ENCODE results near the gene TIMP3.

Gene TIMP3

DNA sequence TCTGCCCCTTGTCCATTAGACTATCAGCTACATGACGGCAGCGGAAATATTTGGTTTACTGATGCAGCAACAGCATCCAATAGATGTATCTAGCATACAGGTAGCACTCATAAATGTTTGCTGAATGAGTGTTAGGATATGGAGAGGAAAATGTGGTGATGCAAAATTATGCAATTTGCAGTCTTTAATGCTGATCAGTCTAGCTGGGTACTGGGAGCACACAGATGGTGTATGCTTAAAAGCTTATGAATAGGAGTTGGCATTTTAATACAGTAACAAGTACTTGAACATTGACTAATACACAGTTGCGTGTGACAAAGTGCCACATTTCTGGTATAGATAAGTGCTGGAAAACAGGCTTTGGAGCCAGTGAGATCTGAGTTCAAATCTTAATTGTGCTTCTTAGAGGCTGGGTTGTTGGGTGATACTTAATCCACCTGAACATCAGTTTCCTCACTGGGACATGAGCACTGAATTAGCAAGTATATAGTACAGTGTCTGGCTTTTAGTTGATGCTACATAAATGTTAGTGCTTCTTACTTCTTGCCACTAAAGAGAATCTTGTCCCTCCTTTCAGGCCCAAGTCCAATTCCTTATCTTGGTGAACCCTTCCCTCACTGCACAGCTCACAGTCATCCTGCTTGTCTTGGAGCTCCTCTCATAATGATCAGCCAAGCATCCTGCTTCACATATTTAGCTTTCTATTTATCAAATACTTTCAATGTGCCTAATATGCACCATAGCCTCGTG lies 99.6 kb downstream of the TIMP3 start:
- no peak for DNase-seq

DNA sequence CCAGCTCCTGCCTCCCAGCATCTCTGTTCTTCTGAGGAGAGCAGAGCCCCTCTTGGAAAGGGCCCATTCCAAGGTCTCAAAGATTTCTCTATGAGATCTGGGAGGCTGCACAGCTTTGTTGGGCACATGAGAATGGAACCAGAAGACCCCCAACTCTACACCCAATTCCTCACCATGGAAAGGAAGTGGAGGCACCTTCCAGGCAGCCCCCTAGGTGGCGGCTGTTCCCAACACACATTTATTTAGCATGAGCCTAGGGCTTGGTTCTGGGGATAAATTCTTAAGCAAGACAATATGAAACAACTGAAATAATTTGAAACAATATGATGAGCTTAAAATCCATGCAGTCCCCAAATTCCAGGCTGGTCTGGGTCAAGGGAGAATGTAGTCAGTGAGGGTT lies 100.4 kb downstream of the TIMP3 start:
- DNase-seq: no peak

DNA sequence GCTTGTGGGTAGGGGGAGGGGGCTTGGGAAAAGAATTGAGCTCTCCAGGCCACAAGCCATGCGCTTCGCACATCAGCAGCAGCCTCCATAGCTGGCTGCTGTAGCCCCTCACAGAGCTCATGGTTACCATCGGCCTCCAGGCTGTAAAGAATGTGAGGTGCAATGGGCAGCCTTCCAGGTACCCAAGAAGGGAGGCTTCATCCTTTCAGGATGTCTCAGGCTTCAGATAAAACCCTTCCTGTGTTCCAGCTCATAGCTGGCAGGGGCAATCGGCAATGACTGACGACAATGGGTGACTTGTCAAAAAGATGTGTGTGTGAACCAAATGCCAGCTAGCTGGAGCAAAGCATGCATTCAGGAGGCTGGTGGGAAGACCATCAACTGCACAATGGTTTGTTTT lies 102.0 kb downstream of the TIMP3 start:
- no peak for DNase-seq

DNA sequence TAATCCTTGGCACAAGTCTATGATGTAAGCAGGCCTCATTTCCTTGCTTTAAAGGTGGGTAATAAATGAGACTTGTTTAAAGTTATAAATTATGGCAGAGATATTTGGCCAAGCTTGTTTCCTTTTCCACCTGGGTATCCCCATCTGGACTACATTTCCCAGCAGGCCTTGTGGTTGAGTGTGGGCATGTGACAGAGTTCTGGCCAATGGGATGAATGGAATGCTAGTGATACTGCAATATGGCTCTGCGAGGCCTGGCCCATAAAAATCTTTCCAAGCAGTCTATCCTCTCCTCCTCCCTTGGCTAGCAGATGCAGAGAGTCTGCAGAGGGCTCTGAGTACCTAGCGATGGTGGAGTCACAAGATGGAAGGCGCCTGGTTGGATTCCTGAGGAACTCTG lies 102.5 kb downstream of the TIMP3 start:
- DNase-seq: no peak

DNA sequence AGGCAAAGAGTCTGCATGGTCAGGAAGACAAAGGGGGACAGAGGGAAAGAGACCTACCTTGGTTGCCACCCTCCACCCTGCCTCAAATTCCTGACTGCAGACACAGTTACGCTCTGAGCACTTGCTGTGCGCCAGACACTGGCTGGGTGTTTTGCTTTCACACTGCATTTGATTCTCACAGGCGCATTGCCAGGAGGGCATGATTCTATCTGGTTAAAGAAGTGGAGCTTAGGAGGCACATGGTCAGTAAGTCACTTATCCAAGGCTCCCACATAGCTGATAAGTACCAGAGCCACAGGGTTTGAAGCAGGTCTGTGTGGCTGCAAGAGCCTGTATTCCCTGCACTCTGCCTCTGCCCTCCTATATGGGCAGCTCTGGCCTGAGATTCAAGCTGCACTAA lies 103.9 kb downstream of the TIMP3 start:
- no peak for DNase-seq

DNA sequence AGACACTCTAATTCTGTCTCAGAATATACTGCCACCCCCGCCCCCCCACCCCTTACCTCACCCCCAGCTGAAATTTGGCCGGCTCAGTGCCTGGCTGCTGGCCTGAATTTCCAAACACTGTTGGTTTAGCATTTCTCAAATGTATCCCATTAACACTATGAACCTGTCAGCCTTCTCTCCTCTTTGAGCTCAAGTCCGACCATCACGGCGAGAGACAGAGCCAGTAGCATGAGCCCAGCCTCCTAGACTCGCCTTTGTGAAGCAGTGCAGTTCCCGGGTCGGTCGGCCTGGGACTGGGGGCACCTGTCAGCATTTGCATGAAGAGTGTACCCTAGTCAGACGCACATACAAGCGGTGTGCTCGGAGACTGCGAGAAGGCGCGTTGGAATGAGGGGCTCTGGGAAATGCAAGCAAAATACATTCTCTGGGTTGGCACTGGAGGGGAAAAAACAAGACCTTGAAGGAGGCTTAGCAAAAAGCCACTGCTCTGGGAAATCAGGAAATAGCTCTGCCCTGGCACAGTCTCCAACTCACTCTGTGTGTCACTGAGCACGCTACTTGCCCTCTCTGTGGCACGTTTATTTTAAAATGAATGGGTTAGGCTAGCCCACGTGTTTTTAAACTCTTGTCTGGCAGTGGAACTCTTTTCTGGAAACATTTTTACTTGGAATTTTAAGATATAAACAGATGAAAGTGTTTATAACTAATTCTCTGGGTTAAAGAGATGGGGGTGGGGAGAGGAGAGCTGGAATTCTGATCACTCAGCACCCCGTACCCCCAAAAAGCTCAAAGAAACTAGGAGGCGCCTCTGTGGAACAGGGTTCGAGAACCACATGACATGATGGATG lies 108.3 kb downstream of the TIMP3 start:
- no peak for DNase-seq

DNA sequence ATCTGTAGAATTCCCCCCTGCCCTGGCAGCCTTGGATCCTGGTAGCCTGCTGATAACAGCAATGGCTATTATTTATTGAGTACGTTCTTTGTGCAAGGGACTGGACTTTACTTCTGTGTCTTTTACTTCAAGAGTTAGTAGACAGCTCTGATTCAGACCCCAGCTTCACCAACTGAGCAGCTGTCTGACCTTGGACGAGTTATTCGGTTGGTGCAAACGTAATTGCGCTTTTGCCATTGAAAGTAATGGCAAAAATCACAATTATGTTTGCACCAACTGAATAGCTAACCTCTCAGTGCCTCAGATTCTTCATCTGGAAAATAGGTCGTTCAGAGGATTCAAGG lies 108.9 kb downstream of the TIMP3 start:
- no peak for DNase-seq

DNA sequence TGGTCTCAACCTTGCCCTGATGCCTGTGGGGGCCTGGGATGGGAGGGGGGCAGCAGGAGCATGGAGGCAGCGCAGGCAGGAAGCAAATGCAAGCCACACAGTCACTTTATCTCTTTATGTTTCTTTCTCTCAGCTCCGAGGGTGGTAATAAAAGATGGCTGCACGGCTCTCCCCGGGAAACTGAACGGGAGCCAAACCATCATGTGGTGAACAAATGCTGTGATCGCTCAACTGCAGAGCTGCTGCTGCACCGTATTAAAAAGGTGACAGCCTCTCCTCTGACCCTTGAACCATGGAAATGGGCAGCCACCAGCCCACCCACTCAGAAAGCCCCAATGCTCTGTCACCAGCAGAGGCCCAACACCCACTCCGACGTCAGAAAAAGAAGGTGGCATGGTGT lies 110.0 kb downstream of the TIMP3 start:
- no peak for DNase-seq

Measured in NCI-H1694 treated with DMSO at 0.1 percent for 48 hours (cell line).